ENCODE measurements around the gene GSTP1.
"Not testable (repeated sequence)": the region's sequence is repeated elsewhere in the genome, so short reads cannot be mapped to it uniquely, and the experiment has no call there.

The GSTP1 gene

DNA sequence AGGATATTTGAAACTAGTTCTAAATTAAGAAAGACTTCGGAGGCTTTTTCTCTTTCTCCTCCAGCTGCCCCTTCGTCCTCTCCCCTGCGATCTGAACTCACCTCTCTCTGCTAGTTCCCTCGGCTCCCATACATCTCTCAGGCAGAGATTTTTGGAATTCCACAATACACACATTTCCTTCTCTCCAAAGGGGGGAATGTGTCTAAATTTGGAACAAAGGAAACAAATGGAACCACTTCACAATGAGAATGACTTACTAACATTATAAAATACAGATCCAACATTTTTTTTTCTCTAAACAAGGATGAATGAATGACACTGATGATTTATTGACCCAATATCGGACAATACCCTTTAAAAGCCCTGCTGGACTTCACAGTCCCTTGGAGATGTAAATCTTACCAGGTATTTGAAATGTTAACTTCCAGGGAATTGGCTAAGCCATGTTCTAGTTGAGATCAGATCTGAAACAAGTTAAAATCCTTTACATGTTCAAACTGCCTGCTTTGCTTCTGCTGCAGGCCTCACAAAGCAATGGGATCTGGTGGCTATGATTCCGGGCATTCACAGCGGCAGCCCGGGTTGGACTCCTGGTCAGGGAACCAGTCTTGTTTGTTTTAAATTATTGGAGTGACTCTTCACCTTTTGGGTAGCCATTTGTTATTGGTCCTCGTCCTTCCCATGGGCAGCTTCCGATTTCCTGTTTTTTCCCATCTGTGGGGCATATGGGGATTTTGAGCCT is 20.5 kb upstream of the GSTP1 start:
- DNase-seq (ENCODE audit: low read depth in 1 of 2, low spot score in 1 of 2) = no peak

DNA sequence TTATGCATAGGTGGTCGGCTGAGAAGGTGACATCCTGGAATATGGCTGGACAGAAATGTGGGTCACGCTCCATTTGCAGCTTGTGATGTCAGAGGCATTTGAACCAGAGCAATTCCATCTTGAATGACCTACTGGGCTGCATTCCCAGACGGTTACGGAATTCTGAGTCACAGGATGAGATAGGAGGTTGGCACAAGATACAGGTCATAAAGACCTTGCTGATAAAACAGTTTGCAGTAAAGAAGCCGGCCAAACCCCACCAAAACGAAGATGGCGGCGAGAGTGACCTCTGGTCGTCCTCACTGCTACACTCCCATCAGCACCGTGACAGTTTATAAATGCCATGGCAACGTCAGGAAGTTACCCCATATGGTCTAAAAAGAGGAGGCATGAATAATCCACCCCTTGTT is 19.9 kb upstream of the GSTP1 start:
- not testable (repeated sequence) for DNase-seq (ENCODE audit: low read depth in 1 of 2, low spot score in 1 of 2)

DNA sequence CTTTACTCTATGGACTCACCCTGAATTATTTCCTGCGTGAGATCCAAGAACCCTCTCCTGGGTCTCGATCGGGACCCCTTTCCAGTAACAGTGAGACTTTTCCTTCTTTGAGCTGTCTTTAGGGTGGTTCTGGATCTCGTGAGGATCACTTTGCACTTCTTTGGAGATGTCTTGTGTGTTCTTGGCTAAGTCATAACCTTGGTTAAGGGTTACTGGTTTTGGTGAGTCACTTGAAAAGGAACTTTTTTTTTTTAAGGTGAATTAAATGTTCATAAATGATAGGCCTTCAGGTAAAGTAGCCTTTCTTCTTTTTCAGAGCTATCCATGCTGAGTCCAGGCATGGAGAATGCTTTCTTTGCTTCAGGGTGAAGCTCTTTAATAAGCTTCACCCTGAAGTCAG is 19.4 kb upstream of the GSTP1 start:
- no peak for DNase-seq (ENCODE audit: low read depth in 1 of 2, low spot score in 1 of 2)

DNA sequence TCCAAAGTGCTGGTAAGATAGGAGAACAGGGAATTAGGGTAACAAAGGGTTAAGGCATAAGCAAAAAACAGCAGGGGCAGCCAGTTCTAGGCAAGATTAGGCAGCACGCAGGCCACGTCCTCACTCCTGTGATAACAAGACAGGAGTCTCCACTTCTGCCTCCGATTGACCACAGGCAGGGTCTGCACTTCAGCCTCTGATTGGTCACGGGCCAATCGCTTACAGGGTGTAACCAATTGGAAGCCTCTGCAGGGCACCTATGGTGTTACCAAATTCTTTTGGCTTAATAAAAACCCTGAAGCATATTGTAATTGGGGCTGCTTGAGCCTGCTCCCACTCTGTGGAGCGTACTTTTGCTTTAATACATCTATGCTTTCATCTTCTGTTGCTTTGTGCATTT is 12.2 kb upstream of the GSTP1 start:
- no peak for DNase-seq (ENCODE audit: low read depth in 1 of 2, low spot score in 1 of 2)

DNA sequence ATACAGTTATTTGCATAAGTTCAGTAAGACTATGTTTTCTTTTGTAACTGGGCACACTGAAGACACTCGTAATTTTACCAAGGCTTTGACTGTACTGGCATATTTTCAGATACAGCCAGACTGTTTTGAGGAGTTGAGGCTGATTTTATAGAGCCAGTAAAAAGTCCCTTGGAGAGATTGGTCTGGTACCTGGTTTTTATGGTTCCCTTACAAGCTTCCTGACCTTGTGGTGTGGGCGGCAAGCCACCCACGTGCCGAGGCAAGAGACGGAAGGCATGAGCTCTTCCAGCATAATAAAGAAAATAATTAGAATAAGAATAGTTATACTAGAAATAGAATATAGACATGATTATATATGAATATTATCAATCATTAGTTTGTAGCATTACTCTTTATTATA is 11.3 kb upstream of the GSTP1 start:
- DNase-seq (ENCODE audit: low read depth in 1 of 2, low spot score in 1 of 2) = no peak

DNA sequence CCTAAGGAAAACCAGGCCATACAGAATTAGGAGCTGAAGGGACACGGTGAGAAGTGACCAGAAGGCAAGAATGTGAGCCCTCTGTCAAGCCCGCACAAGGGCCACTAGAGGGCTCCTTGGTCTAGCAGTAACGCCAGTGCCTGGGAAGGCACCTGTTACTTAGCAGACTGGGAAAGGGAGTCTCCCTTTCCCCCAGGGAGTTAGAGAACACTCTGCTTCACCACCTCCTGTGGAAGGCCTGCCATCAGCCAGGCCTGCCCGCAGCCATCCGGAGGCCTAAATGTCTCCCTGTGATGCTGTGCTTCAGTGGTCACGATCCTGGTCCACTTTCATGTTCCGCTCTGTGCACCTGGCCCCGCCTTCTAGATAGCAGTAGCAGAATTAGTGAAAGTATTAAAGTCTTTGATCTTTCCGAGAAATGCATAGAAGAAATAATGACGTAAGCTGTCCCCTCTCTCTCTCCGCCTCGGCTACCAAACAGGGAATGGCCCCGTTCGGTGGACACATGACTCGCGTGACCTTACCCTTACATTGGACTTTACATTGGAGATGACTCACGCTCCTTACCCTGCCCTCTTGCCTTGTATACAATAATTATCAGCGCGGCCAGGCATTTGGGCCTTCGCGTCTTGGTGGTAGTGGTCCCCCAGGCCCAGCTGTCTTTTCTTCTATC is 10.7 kb upstream of the GSTP1 start:
- DNase-seq (ENCODE audit: low read depth in 1 of 2, low spot score in 1 of 2) = peak in 1 of 2 donors; percentile 18

DNA sequence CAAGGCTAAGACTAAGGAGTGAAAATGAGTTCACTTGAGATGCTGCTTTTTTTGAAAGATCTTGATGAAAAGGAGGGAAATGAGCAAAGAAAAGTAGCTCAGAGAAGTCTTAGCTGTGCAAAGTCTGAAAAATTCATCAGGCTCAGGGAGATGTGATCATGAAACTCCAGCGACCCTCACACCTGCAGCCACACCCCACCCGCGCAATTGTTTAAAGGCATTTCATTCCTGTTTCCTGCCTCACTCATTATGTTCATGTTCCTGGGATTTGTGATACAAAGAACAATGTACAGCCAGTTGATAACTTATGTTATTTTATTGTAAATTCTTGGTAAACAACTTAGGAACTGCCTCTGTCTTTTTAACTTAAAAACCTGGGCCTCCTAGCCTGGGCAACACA is 8.7 kb upstream of the GSTP1 start:
- no peak for DNase-seq (ENCODE audit: low read depth in 1 of 2, low spot score in 1 of 2)

DNA sequence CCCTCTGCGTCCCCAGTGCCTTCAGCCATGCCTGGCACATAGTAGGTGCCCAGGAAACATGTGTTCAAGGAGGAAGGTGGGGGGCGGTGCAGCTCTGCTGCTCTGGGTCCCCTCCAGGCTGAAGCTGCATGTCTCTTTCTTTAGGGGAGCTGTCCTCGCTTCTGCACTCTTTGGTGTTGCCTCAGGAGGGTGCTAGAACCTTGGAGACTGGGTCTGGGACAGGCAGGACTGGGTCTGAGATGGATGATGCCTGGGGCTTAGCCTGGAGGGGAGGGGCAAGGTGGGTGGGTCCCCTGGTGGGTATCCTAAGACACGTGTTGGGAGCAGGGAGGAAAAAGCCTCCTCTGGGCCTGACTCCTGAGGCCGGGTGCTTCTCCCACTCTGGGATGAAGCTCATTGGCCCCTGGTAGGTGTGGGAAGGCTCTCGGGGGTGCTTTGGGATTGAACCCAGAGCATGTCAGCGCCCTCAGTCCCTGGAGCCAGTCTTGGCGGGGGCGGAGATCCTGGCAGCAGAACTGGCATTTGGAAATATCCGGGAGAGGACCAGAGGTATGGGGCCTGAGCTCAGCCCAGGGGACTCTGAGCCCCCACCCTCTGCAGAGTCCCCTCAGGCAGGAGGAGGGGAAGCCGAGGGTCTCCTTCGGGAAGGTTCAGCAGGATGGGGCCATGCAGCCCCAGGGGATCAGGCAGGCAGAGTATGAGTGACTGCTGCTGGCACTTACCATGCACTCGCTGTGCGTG is 6.7 kb upstream of the GSTP1 start:
- DNase-seq (ENCODE audit: low read depth in 1 of 2, low spot score in 1 of 2) = no peak

DNA sequence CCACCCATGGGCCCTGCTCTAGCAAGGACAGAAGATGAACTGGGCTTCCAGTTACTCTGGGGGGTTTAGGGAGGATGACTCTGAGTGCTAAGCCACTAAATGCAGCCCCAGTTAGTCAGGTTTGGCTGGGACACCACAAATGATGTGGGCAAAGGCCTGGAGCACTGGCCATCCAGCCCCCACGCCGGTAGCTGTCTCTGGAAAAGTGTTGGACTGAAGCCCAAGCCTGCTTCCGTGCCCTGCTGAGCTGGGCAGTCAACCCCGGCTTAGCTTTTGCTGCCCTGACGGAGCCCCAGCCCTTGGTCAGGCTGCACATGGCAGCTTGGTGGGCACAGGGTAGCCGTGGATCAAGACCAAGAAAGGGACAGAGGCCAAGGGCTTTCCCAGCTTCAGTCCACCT is 5.7 kb upstream of the GSTP1 start:
- no peak for DNase-seq (ENCODE audit: low read depth in 1 of 2, low spot score in 1 of 2)

DNA sequence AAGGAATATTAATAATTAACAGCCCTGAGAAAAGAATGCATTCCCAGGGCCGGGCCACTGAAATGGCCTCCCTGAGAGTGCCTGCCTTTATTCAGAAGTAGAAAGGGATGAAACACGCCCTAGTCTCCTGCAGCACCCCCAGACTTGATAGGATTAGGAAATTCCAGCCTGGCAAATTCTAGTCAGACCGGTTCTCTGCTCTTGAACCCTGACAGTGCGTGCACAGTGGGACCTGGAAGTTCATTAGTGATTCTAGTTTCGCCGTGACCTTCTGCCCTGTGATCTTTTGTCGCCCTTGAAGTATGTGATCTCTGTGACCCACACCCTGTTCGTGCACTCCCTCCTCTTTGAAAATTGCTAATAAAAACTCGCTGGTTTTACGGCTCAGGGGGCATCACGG is 2.1 kb upstream of the GSTP1 start:
- DNase-seq (ENCODE audit: low read depth in 1 of 2, low spot score in 1 of 2) = no peak

DNA sequence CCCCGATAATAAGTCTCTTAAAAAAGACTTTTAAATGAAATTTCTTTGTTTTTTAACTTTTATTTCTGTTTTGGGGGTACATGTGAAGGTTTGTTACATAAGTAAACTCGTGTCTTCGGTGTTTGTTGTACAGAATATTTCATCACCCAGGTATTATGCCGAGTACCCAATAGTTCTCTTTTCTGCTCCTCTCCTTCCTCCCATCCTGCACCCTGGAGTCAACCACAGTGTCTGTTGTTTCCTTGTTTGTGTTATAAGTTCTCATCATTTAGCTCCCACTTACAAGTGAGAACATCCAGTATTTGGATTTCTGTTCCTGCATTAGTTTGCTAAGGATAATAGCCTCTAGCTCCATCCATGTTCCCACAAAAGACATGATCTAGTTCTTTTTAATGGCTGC is 1.6 kb upstream of the GSTP1 start:
- DNase-seq (ENCODE audit: low read depth in 1 of 2, low spot score in 1 of 2) = no peak

DNA sequence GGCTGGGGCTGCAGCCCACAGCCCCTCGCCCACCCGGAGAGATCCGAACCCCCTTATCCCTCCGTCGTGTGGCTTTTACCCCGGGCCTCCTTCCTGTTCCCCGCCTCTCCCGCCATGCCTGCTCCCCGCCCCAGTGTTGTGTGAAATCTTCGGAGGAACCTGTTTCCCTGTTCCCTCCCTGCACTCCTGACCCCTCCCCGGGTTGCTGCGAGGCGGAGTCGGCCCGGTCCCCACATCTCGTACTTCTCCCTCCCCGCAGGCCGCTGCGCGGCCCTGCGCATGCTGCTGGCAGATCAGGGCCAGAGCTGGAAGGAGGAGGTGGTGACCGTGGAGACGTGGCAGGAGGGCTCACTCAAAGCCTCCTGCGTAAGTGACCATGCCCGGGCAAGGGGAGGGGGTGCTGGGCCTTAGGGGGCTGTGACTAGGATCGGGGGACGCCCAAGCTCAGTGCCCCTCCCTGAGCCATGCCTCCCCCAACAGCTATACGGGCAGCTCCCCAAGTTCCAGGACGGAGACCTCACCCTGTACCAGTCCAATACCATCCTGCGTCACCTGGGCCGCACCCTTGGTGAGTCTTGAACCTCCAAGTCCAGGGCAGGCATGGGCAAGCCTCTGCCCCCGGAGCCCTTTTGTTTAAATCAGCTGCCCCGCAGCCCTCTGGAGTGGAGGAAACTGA is 731 bp downstream of the GSTP1 start:
- peak in 1 of 2 donors; percentile 17 for DNase-seq (ENCODE audit: low read depth in 1 of 2, low spot score in 1 of 2)

DNA sequence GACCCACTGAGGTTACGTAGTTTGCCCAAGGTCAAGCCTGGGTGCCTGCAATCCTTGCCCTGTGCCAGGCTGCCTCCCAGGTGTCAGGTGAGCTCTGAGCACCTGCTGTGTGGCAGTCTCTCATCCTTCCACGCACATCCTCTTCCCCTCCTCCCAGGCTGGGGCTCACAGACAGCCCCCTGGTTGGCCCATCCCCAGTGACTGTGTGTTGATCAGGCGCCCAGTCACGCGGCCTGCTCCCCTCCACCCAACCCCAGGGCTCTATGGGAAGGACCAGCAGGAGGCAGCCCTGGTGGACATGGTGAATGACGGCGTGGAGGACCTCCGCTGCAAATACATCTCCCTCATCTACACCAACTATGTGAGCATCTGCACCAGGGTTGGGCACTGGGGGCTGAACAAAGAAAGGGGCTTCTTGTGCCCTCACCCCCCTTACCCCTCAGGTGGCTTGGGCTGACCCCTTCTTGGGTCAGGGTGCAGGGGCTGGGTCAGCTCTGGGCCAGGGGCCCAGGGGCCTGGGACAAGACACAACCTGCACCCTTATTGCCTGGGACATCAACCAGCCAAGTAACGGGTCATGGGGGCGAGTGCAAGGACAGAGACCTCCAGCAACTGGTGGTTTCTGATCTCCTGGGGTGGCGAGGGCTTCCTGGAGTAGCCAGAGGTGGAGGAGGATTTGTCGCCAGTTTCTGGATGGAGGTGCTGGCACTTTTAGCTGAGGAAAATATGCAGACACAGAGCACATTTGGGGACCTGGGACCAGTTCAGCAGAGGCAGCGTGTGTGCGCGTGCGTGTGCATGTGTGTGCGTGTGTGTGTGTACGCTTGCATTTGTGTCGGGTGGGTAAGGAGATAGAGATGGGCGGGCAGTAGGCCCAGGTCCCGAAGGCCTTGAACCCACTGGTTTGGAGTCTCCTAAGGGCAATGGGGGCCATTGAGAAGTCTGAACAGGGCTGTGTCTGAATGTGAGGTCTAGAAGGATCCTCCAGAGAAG is 1.6 kb downstream of the GSTP1 start:
- DNase-seq (ENCODE audit: low read depth in 1 of 2, low spot score in 1 of 2) = no peak

DNA sequence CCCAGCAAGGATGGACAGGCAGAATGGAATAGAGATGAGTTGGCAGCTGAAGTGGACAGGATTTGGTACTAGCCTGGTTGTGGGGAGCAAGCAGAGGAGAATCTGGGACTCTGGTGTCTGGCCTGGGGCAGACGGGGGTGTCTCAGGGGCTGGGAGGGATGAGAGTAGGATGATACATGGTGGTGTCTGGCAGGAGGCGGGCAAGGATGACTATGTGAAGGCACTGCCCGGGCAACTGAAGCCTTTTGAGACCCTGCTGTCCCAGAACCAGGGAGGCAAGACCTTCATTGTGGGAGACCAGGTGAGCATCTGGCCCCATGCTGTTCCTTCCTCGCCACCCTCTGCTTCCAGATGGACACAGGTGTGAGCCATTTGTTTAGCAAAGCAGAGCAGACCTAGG is 2.3 kb downstream of the GSTP1 start:
- no peak for DNase-seq (ENCODE audit: low read depth in 1 of 2, low spot score in 1 of 2)

DNA sequence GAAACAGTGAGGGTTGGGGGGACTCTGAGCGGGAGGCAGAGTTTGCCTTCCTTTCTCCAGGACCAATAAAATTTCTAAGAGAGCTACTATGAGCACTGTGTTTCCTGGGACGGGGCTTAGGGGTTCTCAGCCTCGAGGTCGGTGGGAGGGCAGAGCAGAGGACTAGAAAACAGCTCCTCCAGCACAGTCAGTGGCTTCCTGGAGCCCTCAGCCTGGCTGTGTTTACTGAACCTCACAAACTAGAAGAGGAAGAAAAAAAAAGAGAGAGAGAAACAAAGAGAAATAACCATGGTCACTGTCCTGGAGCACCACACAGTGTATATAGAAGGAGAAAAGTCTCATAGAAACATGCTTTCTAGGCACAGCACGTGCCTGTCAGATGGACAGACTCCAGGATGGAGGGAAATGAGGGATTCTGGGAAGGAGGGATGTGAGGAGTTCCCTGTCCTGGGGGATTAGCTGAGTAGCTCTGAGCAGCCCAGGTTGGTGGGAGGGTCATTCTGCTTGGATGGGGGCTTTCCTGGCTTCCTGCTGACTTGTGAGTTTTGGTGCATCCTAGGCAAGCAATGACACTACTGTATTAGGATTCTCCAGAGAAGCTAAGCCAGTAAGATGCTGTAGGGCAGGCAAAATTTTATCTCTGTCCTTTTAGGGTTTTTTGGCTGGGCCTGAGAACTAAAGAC is 3.1 kb downstream of the GSTP1 start:
- DNase-seq (ENCODE audit: low read depth in 1 of 2, low spot score in 1 of 2) = no peak

DNA sequence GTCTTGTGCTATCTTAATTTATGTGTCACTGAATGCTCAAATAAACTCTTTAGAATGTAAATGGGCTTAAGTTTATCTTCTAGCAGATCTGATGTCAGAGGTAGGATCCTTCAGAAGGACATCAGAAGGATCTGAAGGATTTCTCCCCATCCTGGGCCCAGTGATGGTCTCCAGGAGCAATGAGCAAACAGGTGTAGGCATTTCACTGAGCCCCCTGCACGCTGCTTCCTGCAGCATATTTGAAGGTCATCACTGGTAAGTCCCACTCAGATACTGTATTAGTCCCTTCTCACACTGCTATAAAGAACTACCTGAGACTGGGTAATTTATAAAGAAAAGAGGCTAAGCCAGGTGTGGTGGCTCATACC is 4.5 kb downstream of the GSTP1 start:
- no peak for DNase-seq (ENCODE audit: low read depth in 1 of 2, low spot score in 1 of 2)

DNA sequence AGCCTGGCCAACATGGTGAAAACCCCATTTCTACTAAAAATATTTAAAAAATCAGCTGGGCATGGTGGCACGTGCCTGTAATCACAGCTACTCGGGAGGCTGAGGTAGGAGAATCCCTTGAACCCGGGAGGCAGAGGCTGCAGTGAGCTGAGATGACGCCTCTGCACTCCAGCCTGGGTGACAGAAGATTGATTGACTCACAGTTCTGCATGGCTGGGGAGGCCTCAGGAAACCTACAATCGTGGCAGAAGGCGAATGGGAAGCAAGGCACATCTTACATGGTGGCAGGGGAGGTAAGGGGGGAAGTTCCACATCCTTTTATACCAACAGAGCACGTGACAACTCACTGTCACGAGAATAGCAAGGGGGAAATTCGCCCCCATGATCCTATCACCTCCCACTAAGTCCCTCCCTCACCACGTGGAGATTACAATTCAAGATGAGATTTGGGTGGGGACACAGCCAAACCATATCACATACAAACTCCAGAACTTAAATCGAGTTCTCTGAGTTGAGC is 5.3 kb downstream of the GSTP1 start:
- DNase-seq (ENCODE audit: low read depth in 1 of 2, low spot score in 1 of 2) = not testable (repeated sequence)

DNA sequence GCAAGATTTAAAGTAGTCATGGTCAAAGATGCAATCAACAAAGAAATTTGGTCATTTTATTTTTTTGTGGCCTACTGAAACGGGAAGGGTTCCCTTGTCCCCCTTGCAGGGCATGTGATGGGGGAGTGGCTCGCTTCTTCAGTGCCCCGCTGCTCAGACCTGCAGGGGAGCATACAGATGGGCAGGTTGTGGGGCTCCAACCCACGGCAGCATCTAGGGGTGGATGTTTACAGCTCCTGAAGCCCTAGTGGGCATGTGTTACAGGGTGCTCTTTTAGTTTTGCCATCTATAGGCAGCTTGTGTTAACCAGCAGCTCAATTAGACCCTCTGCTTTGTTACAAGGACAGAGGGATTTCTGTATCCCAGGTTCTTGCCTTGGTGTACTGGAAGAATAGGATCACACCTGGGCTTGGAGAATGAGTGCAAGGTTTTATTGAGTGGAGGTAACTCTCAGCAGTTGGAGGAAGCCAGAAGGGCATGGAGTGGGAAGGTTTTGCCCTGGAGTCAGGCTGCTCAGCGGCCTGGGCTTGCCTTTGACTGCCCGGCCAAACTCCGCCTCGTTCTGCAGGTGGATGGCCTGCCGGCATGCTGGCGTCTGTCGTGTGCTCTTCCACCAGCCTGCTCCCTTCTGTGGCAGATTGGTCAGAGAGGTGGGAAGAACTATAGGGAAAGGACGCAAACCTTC is 9.4 kb downstream of the GSTP1 start:
- no peak for DNase-seq (ENCODE audit: low read depth in 1 of 2, low spot score in 1 of 2)

DNA sequence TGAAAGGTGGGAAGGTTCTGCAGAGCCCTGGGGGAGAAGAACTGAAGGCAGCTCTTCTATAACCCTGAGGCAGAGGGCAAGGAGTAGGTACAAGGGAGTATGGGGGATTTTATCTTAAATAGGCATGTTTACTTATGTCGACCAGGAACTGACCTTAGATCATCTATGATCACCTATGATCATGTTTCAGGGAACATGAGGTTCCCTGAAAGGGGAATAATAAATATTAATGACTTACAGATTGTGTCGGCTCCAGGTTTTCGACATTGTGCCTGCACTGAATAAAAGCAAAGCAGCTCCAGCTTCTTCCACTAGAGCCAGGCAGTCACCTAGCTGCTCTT is 9.9 kb downstream of the GSTP1 start:
- no peak for DNase-seq (ENCODE audit: low read depth in 1 of 2, low spot score in 1 of 2)
